ENCODE measurements around the gene KNDC1.
"Not testable (repeated sequence)": the region's sequence is repeated elsewhere in the genome, so short reads cannot be mapped to it uniquely, and the experiment has no call there.

KNDC1 gene

DNA sequence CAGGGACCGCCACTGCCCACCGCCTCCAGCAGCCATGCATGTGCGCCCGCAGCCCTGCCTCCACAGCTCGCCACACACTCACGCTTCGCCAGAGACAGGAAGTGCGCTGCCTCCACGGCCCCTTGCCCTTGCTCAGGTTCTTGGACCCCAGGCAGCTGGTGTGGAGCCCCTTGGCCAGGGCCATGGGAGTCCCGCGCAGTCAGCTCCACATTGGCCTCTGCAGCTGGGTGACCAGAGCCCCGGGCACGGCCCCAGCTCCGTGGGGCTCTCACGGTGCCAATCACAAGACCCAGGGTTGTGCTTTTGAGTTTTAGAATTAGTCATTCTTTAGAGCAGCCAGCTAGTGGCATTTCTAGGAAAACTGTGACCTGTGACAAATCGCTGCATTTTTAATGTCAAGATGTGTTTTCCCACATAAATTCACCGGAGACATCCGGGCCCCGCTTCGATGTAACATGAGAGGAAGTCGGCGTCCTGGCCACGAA lies 65.7 kb downstream of the KNDC1 start:
- Mint-ChIP-seq H3K27me3 (peaks cover 48% of the 10 kb centered on the region), H3K36me3 (ENCODE audit: low read depth) (no peaks in the 10 kb centered on the region), H3K4me3 (no peak overlapping the region), H3K27ac (no peak overlapping the region), H3K4me1 (ENCODE audit: low read depth) (peaks cover 21% of the 10 kb centered on the region), H3K9me3 (no peaks in the 10 kb centered on the region)
- no peak for DNase-seq

DNA sequence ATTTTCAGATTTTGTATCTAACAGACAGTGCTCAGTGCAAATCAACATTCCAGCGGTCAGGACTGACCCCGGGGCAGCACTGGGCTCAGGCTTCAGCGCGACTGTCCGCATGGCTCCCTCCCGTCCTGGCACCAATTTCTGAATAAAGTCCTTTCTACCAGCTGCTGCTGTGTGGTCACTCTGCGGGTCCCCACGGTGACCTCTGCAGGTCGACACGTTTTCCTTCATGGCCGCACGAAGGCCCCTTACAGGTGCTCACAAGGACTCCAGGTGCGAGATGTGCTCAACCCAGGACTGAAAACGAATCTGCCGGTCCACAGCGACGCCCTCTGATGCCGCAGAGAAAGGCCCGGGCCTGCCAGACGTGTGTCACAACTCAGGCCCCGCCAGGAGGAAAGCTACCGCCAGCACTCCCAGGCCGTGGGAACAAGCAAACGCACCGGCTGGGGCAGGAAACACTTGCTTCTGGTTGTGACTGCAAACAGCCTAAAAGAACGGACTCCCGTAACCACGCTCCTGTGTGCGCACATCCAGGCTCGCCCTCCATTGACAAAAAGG lies 66.3 kb downstream of the KNDC1 start:
- no peaks in the 10 kb centered on the region for H3K9me3 Mint-ChIP-seq
- H3K36me3 Mint-ChIP-seq (ENCODE audit: low read depth) = no peaks in the 10 kb centered on the region
- no peak overlapping the region for H3K27ac Mint-ChIP-seq
- peaks cover 21% of the 10 kb centered on the region for H3K4me1 Mint-ChIP-seq (ENCODE audit: low read depth)
- DNase-seq = no peak
- peaks cover 46% of the 10 kb centered on the region for H3K27me3 Mint-ChIP-seq
- H3K4me3 Mint-ChIP-seq = no peak overlapping the region

DNA sequence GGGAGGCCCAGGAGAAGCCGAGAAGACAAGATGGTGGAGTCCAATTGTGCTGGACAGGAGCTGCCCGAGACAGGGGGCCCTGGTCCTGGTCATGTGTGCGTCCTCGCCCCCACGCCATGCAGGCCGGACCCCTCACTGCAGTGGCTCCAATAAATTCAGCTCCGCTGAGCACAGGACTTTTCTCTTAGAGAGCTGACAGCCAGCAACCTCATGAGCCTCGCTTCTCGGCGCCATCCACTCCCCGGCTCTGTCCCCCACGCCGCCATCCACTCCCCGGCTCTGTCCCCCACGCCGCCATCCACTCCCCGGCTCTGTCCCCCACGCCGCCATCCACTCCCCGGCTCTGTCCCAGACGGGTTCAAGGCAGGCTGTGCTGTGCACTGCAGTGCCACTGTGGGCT lies 67.2 kb downstream of the KNDC1 start:
- no peak for DNase-seq
- Mint-ChIP-seq H3K27ac (no peak overlapping the region), H3K36me3 (ENCODE audit: low read depth) (no peaks in the 10 kb centered on the region), H3K4me3 (no peak overlapping the region), H3K9me3 (no peaks in the 10 kb centered on the region), H3K27me3 (peaks cover 53% of the 10 kb centered on the region), H3K4me1 (ENCODE audit: low read depth) (peaks cover 23% of the 10 kb centered on the region)

DNA sequence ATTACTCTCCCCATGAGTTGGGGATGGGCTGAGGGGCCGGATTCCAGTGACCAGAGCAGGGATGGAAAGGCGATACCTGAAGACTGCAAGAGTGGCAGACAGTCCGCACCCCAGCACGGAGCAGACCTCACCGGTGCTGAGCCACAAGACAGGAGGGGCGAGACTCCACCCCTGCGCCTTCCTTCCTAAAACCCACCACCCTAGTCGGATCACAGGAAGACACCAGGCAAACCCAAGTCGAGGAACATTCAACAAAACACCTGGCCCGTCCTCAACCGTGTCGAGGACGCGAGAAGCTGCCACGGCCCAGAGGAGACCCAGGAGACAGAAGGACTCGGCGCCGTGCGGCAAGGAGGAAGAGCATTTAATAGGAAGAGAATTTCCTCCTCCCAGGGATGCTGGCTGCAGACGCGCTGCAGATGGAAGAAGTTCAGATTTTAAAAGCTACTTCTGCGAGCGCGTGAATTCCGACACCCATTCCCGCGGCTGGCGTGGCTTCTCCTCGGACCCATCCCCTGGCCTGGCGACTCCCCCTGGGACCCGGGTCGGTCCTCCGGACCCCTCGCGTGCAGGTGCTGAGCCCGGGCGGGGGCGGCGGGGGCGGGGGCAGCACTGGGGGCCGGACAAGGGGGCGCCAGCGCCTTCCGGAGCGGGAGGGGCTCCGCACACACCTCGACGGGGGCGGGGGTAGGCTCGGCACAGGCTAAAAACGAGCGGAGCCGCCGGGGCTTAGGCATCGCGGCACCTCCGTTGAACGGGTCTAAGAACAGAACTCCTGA lies 69.4 kb downstream of the KNDC1 start:
- peaks cover 75% of the 10 kb centered on the region for H3K27me3 Mint-ChIP-seq
- H3K4me1 Mint-ChIP-seq (ENCODE audit: low read depth) = peaks cover 23% of the 10 kb centered on the region
- H3K36me3 Mint-ChIP-seq (ENCODE audit: low read depth) = no peaks in the 10 kb centered on the region
- H3K27ac Mint-ChIP-seq = no peak overlapping the region
- DNase-seq = no peak
- no peaks in the 10 kb centered on the region for H3K9me3 Mint-ChIP-seq
- no peak overlapping the region for H3K4me3 Mint-ChIP-seq

DNA sequence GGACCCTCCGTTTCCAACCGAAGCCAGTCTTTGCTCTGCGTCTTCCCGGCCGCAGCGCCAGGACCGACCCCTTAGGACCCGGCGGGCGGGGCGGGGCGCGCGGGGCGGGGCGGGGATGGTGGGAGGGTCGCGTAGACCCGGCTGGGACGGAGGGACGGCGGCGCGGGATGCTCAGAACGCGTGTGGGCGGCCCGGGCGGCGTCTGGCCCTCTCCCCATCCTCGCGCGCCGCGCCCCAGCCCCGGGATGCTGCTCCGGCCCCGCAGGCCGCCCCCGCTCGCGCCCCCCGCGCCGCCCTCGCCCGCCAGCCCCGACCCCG lies 70.0 kb downstream of the KNDC1 start, which contains the start of gene UTF1:
TSS of gene UTF1 (plus strand) at position 174 of the 318 bp plus-strand sequence. CDS start at position 246, 72 bp downstream.
- peaks cover 78% of the 10 kb centered on the region for H3K27me3 Mint-ChIP-seq
- H3K27ac Mint-ChIP-seq = no peak within 1 kb of the TSS
- peaks cover 26% of the 10 kb centered on the region for H3K4me1 Mint-ChIP-seq (ENCODE audit: low read depth)
- no peak for DNase-seq
- H3K4me3 Mint-ChIP-seq = no peak within 1 kb of the TSS
- H3K9me3 Mint-ChIP-seq = no peaks in the 10 kb centered on the region
- no peaks in the 10 kb centered on the region for H3K36me3 Mint-ChIP-seq (ENCODE audit: low read depth)

DNA sequence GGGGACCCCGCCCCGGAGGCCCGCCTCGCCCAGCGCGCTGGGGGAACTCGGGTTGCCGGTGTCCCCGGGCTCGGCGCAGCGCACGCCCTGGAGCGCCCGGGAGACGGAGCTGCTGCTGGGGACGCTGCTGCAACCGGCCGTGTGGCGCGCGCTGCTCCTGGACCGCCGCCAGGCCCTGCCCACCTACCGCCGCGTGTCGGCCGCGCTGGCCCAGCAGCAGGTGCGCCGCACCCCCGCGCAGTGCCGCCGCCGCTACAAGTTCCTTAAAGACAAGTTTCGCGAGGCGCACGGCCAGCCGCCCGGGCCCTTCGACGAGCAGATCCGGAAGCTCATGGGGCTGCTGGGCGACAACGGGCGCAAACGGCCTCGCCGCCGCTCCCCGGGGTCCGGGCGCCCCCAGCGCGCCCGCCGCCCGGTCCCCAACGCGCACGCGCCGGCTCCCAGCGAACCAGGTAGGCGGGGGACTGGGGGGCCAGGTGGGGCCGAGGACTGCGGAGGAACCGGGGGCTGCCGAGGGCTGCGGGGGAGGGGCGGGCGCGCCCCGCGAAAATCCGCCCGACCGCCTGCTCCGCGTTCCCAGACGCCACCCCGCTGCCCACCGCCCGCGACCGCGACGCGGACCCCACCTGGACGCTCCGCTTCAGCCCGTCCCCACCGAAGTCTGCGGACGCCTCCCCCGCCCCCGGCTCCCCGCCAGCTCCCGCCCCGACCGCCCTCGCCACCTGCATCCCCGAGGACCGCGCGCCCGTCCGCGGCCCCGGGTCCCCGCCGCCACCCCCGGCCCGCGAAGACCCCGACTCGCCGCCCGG lies 70.6 kb downstream of the KNDC1 start:
- Mint-ChIP-seq H3K4me3 (no peak overlapping the region), H3K36me3 (ENCODE audit: low read depth) (no peaks in the 10 kb centered on the region), H3K9me3 (no peaks in the 10 kb centered on the region), H3K27me3 (peaks cover 78% of the 10 kb centered on the region), H3K27ac (no peak overlapping the region), H3K4me1 (ENCODE audit: low read depth) (peaks cover 23% of the 10 kb centered on the region)
- DNase-seq = peak; percentile 50

DNA sequence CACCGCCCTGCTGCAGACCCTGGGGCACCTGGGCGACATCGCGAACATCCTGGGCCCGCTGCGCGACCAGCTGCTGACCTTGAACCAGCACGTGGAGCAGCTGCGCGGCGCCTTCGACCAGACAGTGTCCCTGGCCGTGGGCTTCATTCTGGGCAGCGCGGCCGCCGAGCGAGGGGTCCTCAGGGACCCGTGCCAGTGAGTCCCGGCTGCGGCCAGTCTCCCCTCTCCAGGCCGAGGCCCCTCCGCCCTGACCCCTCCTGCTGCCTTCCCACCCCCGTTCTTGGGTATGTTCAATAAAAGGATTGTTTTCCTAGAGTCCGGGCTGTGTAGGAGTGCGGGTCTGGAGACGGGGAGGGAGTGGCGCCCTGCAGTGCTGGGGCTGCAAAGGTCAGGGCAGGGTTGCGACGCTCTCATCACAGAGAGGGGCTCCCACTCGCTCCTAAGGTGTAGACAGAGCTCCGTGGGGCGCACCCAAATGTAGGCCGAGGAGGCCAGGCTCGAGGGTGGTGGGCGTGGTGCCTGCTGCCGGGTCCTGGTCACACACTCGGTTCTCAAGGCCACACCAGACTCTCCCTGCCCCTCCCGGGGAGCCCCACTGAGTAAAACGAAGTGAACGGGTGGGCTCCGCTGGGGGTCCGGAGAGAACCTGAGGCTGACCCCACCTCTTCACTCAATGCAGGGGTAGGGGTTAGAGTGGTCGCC lies 71.4 kb downstream of the KNDC1 start:
- Mint-ChIP-seq H3K27me3 (peaks cover 75% of the 10 kb centered on the region), H3K4me1 (ENCODE audit: low read depth) (peaks cover 17% of the 10 kb centered on the region), H3K36me3 (ENCODE audit: low read depth) (no peaks in the 10 kb centered on the region), H3K9me3 (no peaks in the 10 kb centered on the region), H3K27ac (no peak overlapping the region), H3K4me3 (peak overlapping the region; percentile 38)
- no peak for DNase-seq

DNA sequence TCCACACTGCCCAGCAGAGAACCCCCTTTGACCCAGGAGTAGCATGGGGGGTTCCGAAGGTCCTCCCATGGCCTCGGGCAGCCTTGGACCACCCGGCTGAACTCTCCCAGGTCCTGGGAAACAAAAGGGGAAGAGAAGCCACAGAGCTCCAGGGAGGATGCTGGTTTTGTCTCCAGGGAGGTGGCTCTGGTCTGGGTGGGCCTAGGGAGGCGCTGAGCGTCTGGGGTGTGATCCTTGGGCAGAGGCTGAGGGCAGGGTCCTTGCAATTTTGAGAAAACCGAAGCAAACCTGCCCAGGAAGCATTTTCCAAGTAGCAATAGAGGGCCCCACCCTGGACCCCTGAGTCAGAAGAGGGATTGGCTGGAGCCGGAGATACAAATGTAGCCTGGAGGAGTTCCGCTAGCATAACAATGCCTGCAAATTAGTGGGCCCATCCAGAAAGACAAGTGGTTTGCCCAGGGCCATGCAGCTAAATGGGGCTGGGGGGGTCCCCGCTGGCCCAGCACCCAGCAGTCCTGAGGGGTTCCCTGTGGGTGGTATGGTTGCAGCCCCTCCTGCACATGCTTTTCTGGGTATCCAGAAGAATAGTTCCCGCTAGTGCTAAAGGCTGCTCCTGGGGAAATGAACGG lies 72.0 kb downstream of the KNDC1 start:
- H3K36me3 Mint-ChIP-seq (ENCODE audit: low read depth) = no peaks in the 10 kb centered on the region
- peaks cover 68% of the 10 kb centered on the region for H3K27me3 Mint-ChIP-seq
- no peak for DNase-seq
- H3K4me1 Mint-ChIP-seq (ENCODE audit: low read depth) = peaks cover 11% of the 10 kb centered on the region
- no peak overlapping the region for H3K27ac Mint-ChIP-seq
- no peaks in the 10 kb centered on the region for H3K9me3 Mint-ChIP-seq
- H3K4me3 Mint-ChIP-seq = no peak overlapping the region

DNA sequence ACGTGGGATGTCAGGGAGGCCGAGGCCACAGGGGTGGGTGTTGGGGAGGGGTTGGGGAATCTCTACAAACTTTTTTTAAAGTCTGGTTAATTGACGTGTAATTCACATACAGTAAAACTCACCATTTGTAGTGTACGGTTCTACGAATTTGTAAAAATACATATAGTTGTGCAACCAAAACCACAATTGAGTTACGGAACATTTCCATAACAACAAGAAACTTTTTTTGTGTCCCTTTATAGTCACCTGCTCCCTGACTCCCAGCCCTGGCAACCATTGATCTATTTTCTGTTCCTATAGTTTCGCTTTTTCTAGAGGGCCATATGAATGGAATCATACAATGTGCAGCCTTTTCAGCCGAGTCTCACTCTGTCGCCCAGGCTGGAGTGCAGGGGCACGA lies 74.8 kb downstream of the KNDC1 start:
- H3K27ac Mint-ChIP-seq; DNase-seq; H3K36me3 Mint-ChIP-seq (ENCODE audit: low read depth); H3K9me3 Mint-ChIP-seq: not testable (repeated sequence)
- Mint-ChIP-seq H3K4me1 (ENCODE audit: low read depth) (peaks cover 11% of the 10 kb centered on the region), H3K4me3 (peak overlapping the region; percentile 43), H3K27me3 (peaks cover 66% of the 10 kb centered on the region)

DNA sequence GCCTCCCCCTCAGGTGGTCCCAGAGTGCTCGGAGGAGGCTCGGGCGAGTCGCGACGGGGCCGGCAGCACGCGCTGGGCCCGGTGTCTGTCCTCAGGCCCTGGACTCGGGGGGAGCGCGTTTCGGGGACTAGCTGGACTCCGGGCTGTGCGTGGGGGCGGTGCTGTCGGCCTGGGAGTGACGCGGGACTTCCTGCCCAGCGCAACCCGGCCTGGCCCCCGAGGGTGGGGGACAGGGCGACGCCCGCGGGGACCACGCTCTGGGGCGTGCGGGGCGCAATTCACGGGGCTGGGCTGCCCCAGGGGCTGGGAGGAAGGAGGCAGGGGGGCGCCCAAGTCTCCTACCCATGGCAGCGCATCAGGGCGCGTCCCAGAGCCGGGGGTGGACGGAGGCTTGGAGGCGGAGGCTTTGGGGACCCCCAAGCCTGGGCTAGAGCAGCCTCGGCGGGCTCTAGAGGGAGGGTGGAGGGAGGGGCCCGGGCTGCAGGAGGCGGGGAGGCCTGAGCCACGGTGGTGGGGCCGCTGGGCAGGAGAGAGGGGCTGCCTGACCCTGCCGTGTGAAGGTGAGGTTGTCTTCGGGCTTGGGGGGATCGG lies 75.3 kb downstream of the KNDC1 start:
- Mint-ChIP-seq H3K4me1 (ENCODE audit: low read depth) (peaks cover 11% of the 10 kb centered on the region), H3K27me3 (peaks cover 70% of the 10 kb centered on the region), H3K9me3 (no peaks in the 10 kb centered on the region), H3K27ac (no peak overlapping the region), H3K36me3 (ENCODE audit: low read depth) (no peaks in the 10 kb centered on the region), H3K4me3 (peak overlapping the region; percentile 43)
- no peak for DNase-seq

DNA sequence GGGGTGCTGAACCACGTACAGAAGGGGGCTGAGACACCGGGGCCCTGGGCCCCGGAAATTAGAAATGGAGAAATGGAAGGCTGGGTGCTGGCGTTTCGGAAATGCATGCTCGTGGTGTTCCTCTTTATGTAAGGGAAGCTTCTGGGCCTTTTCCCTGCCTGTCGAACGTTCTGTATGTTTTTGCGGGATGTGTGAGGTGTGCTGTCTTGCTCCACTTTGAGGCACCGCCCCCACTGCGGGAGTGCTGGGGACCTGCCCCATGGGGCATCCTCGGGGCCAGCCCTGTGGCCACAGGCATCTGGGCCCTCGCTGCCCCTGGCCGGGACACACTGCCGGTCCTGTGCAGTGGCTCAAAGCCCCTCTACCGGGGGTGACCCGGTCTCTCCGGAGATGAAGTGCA lies 75.9 kb downstream of the KNDC1 start:
- Mint-ChIP-seq H3K27me3 (peaks cover 72% of the 10 kb centered on the region), H3K4me3 (no peak overlapping the region), H3K4me1 (ENCODE audit: low read depth) (peaks cover 14% of the 10 kb centered on the region), H3K9me3 (no peaks in the 10 kb centered on the region), H3K27ac (no peak overlapping the region), H3K36me3 (ENCODE audit: low read depth) (no peaks in the 10 kb centered on the region)
- DNase-seq = no peak

DNA sequence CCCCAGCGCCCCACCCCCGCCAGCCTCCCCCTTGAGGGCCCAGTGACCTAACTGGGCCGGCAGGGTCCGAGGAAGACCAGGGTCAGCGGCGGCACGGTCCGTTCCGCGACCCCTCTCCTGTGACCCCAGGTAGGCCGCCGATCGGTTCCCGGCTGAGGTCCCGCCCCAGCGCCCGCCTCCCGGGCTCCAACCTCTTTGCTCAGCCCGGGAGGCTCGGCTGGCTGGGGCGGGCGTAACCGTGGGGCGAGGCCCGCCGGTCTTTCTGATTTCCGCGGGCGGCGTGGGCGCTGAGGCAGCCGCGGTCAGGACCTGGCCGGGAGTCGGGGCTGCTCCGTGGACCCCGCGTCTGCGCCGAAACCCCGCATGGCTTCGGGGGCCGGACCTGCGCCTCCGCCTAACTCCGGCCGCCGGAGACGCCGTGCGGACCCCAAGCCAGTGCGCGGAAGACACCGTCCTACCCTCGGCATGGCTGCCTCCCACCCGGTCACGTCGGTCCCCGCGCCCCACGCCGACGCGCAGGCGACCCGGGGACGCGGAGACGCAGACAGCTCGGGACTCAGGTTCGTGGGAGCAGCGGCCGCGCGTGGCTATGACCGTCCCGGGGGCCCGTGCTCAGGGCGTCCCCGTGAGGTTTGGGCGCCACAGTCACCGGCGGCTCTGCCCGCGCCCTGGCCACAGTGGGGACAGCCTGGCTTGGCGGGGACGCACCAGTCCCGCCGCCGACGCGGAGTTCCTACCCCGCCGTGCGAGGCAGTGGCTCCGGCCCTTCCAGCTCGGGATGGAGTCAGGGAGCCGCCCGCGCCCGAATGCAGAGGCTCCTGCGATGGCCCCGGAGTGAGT lies 76.6 kb downstream of the KNDC1 start:
- Mint-ChIP-seq H3K27ac (no peak overlapping the region), H3K4me1 (ENCODE audit: low read depth) (peaks cover 19% of the 10 kb centered on the region), H3K4me3 (no peak overlapping the region), H3K36me3 (ENCODE audit: low read depth) (no peaks in the 10 kb centered on the region), H3K27me3 (peaks cover 73% of the 10 kb centered on the region), H3K9me3 (no peaks in the 10 kb centered on the region)
- DNase-seq = no peak

DNA sequence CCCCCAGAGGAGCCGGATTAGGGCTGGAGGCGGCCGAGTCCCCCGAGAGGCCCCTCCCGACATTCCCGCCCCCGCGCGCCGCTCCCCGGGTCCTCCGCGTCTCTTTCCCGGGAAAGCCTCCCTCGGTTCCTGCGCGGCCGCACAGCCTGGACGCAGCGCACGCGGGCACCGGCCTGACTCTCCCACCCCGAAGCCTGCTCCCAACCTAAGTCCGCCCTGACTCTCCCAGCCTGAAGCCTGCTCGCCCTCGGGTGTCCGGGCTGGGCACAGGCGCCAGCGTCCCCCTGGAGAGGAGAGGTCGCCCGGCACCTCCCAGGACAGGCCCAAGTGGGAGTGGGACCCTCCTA lies 77.2 kb downstream of the KNDC1 start:
- no peak for DNase-seq
- Mint-ChIP-seq H3K9me3 (no peaks in the 10 kb centered on the region), H3K27ac (no peak overlapping the region), H3K36me3 (ENCODE audit: low read depth) (no peaks in the 10 kb centered on the region), H3K4me1 (ENCODE audit: low read depth) (peaks cover 23% of the 10 kb centered on the region), H3K27me3 (peaks cover 73% of the 10 kb centered on the region), H3K4me3 (no peak overlapping the region)
